ENCODE data around the gene ARL5C. TPM values are rescaled to one million over a fixed set of nuclear protein-coding genes. Genes with fewer than 3 reads are reported as not detected.

Gene ARL5C
- total RNA-seq, 1 experiment from 2014 or later, result not detected

DNA sequence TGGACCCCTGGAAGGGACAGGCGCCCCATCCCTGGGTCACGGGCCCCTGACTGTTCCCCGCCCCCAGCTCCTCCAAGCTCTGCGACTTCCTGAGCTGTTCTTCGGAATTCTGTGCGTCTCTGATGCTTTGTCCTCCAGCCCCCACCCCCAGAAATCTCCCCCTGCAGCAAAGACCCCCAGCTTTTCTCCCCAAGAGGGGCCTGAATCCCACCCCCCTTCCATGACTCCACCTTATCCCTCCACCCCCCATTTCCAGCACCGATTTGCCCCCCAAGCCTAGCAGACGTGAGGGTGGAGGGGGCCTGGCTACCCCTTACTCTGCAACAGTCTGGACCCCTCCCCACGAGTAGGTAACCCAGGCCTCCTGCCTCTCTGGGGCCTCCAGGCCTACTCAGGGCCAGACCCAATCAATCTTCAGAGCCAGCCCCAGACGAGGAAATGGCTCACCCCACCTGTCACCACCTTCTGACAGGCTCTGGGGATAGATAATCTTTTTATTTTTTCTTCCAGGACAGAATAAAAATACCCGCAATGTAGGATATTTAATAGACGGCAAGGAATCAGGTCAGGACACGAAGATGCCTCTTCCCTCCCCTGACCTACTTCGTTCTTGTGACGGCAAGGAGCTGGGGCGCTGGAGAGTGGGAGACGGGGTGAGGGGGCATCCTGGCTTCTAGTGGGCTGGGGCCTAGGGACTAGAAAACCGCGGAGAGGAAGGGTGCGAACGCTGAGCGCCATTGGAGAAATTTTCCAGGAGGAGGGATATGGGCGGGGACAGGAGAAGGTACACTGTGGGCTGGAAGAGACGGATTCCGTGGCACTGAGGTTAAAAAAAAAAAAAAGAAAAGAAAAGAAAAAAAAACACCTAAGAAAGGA is 13.8 kb downstream of the ARL5C start (continued):
- TF ChIP-seq, protein P1, sequence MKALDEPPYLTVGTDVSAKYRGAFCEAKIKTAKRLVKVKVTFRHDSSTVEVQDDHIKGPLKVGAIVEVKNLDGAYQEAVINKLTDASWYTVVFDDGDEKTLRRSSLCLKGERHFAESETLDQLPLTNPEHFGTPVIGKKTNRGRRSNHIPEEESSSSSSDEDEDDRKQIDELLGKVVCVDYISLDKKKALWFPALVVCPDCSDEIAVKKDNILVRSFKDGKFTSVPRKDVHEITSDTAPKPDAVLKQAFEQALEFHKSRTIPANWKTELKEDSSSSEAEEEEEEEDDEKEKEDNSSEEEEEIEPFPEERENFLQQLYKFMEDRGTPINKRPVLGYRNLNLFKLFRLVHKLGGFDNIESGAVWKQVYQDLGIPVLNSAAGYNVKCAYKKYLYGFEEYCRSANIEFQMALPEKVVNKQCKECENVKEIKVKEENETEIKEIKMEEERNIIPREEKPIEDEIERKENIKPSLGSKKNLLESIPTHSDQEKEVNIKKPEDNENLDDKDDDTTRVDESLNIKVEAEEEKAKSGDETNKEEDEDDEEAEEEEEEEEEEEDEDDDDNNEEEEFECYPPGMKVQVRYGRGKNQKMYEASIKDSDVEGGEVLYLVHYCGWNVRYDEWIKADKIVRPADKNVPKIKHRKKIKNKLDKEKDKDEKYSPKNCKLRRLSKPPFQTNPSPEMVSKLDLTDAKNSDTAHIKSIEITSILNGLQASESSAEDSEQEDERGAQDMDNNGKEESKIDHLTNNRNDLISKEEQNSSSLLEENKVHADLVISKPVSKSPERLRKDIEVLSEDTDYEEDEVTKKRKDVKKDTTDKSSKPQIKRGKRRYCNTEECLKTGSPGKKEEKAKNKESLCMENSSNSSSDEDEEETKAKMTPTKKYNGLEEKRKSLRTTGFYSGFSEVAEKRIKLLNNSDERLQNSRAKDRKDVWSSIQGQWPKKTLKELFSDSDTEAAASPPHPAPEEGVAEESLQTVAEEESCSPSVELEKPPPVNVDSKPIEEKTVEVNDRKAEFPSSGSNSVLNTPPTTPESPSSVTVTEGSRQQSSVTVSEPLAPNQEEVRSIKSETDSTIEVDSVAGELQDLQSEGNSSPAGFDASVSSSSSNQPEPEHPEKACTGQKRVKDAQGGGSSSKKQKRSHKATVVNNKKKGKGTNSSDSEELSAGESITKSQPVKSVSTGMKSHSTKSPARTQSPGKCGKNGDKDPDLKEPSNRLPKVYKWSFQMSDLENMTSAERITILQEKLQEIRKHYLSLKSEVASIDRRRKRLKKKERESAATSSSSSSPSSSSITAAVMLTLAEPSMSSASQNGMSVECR (CRISPR knock-in tag; IDR thresholded peaks at IDR 0.05; ENCODE audit: borderline replicate concordance), result no peak; the same call in 1 of the 2 replicates
- TF ChIP-seq JAZF1 (CRISPR knock-in tag; IDR thresholded peaks at IDR 0.05), result no peak
- no peak for TF ChIP-seq ETV6 (CRISPR knock-in tag; IDR thresholded peaks at IDR 0.05)
- no peak for TF ChIP-seq NR2C2 (CRISPR knock-in tag; IDR thresholded peaks at IDR 0.05)

DNA sequence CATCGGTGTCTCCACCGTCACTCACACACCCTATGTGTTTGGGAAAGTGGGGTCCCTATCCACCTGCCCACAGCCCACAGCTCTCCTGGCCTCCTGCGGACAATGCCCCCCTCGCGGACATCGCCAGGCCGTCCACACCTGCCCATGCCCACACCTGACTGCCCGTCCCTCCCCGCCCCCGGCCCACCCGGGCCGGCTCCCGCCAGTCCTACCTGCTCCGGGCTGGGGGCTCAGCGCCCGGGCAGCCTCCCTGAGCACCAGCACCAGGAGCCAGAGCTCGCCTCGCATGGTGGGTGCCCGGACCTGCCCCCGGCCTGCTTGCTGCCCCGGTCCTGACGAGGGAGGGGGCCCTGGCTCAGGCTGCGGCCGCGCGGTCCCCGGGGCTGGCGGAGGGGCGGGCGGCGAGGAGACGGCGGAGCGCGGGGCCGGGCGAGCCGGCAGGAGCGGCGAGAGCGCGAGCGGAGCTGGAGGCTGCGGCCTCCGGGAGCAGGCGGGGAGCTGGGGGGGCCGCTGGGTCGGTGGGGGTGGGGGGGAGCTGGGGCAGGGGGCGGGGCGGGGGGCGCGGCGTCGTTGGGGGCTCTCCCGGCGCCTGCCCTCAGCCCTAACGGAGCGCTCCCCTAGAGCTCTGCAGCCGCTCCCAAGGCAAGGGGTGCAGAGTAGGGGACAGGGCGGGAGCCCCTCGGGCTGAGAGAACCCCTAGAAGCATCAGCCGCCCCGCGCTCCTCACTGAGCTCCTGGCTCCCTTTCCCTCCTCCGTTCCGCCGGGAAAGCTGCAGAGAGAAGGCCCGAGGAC is 14.6 kb downstream of the ARL5C start, which contains the start of gene PLXDC1:
Gene PLXDC1 (minus strand): TSS at position 488 of the 793 bp plus-strand sequence. CDS start 200 bp downstream, at position 288.
- POLR2A ChIA-PET, result interaction anchor here (2.2 kb wide), 1 partner anchor 23 kb away, joined by 6 read pairs; no protein-coding TSS in a partner anchor
- H3K27me3 Mint-ChIP-seq (ENCODE audit: low read depth), result peaks cover 43% of the 10 kb centered on the region
- peak; percentile 29 for DNase-seq (ENCODE audit: low spot score)
- TF ChIP-seq JUN (CRISPR knock-in tag; IDR thresholded peaks at IDR 0.05) (no peak), NR1H2 (CRISPR knock-in tag; IDR thresholded peaks at IDR 0.05) (no peak), CREB1 (CRISPR knock-in tag; IDR thresholded peaks at IDR 0.05) (no peak), JAZF1 (CRISPR knock-in tag; IDR thresholded peaks at IDR 0.05) (no peak), TCF7 (CRISPR knock-in tag; IDR thresholded peaks at IDR 0.05; ENCODE audit: low read depth) (no peak), SP1 (CRISPR knock-in tag; conservative IDR thresholded peaks at IDR 0.05) (no peak), ZNF121 (CRISPR knock-in tag; IDR thresholded peaks at IDR 0.05) (no peak)
- TF ChIP-seq, protein P2, sequence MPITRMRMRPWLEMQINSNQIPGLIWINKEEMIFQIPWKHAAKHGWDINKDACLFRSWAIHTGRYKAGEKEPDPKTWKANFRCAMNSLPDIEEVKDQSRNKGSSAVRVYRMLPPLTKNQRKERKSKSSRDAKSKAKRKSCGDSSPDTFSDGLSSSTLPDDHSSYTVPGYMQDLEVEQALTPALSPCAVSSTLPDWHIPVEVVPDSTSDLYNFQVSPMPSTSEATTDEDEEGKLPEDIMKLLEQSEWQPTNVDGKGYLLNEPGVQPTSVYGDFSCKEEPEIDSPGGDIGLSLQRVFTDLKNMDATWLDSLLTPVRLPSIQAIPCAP (CRISPR knock-in tag; IDR thresholded peaks at IDR 0.05), result no peak
- TF ChIP-seq, protein P3, sequence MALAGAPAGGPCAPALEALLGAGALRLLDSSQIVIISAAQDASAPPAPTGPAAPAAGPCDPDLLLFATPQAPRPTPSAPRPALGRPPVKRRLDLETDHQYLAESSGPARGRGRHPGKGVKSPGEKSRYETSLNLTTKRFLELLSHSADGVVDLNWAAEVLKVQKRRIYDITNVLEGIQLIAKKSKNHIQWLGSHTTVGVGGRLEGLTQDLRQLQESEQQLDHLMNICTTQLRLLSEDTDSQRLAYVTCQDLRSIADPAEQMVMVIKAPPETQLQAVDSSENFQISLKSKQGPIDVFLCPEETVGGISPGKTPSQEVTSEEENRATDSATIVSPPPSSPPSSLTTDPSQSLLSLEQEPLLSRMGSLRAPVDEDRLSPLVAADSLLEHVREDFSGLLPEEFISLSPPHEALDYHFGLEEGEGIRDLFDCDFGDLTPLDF (CRISPR knock-in tag; IDR thresholded peaks at IDR 0.05), result no peak
- 0 out of 2 replicates have a peak, but pooled peaks cover 2% of the 10 kb centered on the region for H3K36me3 Mint-ChIP-seq
- ATAC-seq, result no peak
- no peak within 1 kb of the TSS for H3K27ac Mint-ChIP-seq
- peak within 1 kb of the TSS; percentile 100 for H3K4me3 Mint-ChIP-seq
- CTCF ChIA-PET, result interaction anchor here (0.6 to 6.8 kb wide), 21 partner anchors 14 to 234 kb away, joined by 3 to 191 read pairs (median 6); partner anchors contain the start of genes ARL5C, FBXO47 and LASP1NB
- H3K4me1 Mint-ChIP-seq, result peaks cover 16% of the 10 kb centered on the region
- H3K9me3 Mint-ChIP-seq, result no peaks in the 10 kb centered on the region

DNA sequence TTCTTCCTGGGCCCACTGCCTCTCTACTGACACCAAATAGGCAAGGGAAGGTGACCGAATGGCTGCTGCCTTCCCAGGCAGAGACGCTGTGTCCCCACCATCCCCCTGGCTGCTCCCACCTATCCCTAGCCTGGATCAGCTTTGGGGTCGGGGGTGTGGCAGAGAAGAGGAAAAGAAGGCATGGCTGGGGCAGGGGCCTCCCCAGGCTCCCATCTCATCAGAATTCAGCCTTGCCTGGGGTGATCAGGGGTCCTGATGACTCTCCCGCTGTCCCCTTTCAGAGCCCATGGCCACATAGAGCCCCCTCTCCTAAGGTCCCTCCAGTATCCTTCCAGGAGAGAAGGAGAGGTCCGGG is 15.2 kb downstream of the ARL5C start:
- ATAC-seq (no peak), DNase-seq (ENCODE audit: low spot score) (peak; percentile 19)
- Mint-ChIP-seq H3K27ac (no peak overlapping the region), H3K9me3 (no peaks in the 10 kb centered on the region), H3K36me3 (0 out of 2 replicates have a peak, but pooled peaks cover 2% of the 10 kb centered on the region), H3K27me3 (ENCODE audit: low read depth) (peaks cover 43% of the 10 kb centered on the region), H3K4me1 (peaks cover 16% of the 10 kb centered on the region), H3K4me3 (peak overlapping the region; percentile 78)
- CTCF ChIA-PET, result interaction anchor here (1.0 to 6.8 kb wide), 5 partner anchors 15 to 167 kb away, joined by 5 to 191 read pairs (median 84); partner anchors contain the start of gene ARL5C
- POLR2A ChIA-PET, result no interaction called here
- TF ChIP-seq, protein P4, sequence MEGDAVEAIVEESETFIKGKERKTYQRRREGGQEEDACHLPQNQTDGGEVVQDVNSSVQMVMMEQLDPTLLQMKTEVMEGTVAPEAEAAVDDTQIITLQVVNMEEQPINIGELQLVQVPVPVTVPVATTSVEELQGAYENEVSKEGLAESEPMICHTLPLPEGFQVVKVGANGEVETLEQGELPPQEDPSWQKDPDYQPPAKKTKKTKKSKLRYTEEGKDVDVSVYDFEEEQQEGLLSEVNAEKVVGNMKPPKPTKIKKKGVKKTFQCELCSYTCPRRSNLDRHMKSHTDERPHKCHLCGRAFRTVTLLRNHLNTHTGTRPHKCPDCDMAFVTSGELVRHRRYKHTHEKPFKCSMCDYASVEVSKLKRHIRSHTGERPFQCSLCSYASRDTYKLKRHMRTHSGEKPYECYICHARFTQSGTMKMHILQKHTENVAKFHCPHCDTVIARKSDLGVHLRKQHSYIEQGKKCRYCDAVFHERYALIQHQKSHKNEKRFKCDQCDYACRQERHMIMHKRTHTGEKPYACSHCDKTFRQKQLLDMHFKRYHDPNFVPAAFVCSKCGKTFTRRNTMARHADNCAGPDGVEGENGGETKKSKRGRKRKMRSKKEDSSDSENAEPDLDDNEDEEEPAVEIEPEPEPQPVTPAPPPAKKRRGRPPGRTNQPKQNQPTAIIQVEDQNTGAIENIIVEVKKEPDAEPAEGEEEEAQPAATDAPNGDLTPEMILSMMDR (IDR thresholded peaks at IDR 0.05), result no peak
- TF ChIP-seq, protein P5, sequence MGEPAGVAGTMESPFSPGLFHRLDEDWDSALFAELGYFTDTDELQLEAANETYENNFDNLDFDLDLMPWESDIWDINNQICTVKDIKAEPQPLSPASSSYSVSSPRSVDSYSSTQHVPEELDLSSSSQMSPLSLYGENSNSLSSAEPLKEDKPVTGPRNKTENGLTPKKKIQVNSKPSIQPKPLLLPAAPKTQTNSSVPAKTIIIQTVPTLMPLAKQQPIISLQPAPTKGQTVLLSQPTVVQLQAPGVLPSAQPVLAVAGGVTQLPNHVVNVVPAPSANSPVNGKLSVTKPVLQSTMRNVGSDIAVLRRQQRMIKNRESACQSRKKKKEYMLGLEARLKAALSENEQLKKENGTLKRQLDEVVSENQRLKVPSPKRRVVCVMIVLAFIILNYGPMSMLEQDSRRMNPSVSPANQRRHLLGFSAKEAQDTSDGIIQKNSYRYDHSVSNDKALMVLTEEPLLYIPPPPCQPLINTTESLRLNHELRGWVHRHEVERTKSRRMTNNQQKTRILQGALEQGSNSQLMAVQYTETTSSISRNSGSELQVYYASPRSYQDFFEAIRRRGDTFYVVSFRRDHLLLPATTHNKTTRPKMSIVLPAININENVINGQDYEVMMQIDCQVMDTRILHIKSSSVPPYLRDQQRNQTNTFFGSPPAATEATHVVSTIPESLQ (CRISPR knock-in tag; IDR thresholded peaks at IDR 0.05), result no peak
- TF ChIP-seq NR3C1 (CRISPR knock-in tag; conservative IDR thresholded peaks at IDR 0.05; ENCODE audit: low read depth), result no peak
- TF ChIP-seq MXD4 (CRISPR knock-in tag; IDR thresholded peaks at IDR 0.05; ENCODE audit: borderline replicate concordance), result no peak
- no peak for TF ChIP-seq ZNF416 (CRISPR knock-in tag; IDR thresholded peaks at IDR 0.05)

Measured in WTC11 (cell line).